GM19239 (cell line): ENCODE results near the gene SLC29A2.

Experiments
- DNase-seq: peaks from one replicate; pipeline ENCODE4 v3.0.0; 2011; ENCODE audit warnings: low spot score; ENCODE audit not compliant: insufficient read length
- FAIRE-seq: peaks from 2 replicates; lab custom pipeline; 2011; peaks lifted over from hg19 to GRCh38; lab: Jason Lieb, UNC

The SLC29A2 gene

DNA sequence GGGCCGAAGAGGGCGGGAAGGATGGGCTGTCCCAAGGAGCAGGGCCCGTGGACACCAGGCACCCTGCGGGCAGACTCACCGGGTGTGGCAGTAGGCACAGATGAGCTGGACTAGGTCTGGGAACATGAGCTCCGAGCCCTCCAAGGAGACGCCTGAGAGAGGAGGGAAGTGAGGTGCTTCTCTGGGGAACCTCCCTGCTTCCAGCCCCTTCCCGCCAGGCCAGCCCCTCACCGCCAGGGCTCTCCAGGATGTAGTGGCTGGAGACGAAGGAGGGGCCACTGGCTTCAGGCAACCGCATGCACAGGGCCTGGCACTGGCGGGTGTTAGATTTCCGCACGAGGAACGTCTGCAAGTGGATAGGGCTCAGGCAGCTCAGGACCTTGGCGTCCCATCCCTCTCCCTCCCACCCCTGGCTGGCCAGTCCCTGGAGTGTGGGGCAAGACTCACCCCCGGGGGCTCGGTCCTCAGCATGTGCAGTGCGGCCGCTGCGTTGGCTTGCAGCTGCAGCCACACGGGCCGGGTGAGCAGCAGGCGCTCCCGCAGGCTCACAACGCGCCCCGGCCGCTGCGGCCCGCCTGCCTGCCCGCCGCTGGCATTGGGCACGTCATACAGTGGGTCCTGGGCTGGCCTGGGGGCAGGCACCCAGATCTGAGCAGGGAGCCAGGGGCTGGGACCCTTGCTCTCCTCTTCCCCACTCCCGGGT is 35.9 kb downstream of the SLC29A2 start:
- DNase-seq = no peak
- no peak for FAIRE-seq

DNA sequence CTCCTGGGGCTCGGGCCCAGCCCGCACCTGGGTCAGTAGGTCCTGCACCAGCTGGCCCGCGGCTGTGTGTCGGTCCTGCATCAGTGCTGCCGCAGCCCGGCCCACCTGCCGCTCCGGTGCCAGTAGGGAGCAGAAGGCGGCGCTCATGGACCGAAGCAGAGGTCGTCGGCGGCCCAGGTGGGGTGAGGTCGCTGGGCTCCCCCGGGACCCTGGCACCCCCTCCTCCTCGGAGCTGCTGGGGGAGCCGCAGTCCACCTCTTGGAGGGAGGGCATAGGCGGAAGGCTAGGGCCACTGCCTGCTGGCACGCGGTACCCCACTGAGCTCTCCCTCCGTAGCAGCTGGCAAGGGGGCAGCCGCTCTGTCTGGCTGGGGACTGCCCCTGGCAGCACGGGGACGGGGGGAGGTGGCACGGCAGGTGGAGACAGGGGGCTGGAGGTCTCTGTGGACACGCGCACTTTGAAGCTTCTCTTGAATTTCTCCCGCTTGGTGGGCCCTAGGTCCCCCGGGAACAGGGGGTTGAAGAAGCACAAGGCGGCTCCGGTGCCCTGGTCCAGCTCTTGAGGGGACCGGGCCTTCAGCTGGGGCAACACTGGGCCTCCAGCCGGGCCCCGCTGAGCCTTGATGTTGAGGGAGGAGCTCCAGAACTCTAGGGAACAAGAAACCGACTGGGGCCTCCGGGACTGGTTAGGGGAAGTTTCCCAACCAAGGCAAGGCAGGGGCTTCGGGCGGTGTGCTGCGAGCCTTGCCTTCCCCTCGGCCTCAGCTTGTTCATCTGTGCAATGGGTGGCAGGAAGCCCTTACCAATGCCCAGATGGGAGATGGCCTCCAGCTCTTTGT is 36.7 kb downstream of the SLC29A2 start:
- DNase-seq (no peak), FAIRE-seq (no peak)

GRCh38 chr11:66333896-66334604 is 37.5 kb downstream of the SLC29A2 start:
- no peak for DNase-seq
- no peak for FAIRE-seq

- DNase-seq (no peak), FAIRE-seq (no peak)
Observed at GRCh38 chr11:66333220-66333877, 38.2 kb downstream of the SLC29A2 start.

- no peak for DNase-seq
- no peak for FAIRE-seq
Observed at GRCh38 chr11:66332371-66333219, 39.0 kb downstream of the SLC29A2 start.

DNA sequence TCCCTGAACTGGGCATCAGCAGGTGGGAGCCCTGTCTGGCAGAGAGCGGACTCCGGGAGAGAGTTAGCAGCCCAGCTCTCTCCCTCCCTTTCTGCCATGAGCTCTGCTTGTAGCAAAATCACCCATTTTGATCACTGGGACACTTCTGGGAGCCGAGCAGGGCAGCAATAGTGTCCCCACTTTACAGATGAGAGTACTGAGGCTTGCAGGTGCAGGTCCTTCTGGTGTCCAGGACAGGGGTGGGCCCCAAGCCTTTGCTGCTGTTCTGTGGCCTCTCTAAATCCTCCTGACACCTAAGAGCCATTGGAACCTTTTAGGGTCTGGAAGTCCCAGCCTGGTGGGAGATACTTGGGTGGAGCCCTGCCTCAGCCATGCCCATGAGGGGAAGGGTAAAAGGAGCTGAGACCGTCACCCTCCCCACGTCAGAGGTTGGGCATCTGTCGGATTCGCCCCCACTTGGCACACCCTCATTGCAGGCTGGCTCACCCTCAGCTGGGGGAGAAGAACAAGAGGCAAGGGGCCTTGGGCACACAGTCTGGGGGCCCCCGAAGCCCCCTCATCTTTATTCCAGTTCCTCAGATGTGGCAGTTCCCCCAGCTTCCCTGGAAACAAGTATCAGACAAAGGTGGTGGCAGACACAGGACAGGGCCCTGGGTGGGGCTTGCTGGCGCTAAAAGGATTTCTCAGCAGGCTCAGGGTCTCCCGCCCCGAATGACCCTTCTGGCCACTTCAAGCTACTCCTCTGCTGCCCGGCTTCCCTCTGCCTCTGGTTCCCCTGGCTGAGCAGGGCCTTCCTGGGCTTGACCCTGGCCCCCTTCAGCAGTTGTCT is 39.8 kb downstream of the SLC29A2 start:
- no peak for DNase-seq
- no peak for FAIRE-seq

DNA sequence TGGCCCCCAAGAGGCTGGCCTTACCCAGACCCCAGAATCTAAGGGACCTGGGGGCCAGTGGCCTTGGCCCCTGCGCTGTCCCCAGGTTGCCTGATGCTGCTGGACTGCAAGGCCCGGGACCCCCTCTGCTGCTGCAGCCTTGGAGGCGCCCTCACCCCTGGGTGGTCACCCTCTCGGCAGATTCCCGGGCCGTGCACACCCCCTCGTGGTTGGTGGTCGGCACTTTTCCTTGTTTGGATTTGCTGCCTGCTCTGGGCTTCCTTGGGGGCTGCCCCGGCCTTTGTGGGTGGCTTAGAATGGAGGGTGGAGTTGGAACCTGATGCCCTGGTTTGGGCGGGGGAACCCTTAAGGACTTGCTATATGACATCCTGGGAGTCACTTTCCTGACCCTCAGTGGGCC is 40.6 kb downstream of the SLC29A2 start:
- DNase-seq (no peak), FAIRE-seq (no peak)

DNA sequence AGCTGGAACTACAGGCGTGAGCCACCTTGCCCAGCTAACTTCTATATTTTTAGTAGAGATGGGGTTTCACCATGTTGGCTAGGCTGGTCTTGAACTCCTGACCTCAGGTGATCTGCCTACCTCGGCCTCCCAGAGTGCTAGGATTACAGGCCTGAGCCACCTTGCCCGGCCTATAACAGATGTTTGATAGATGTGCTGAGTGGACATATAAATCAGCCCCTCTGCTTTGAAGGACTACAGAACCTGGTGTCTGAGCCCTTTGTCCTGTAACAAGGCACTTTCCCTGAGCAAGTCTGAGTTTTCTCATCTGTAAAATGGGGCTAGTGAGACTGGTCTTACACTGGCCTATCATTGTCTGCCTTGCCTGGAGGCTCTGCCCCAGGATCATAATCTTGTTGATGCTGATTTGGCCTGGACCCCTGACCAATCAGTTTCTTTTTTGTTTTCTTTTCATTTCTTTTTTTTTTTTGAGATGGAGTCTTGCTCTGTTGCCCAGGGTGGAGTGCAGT is 42.3 kb downstream of the SLC29A2 start:
- FAIRE-seq = no peak

GRCh38 chr11:66328302-66329144 is 43.0 kb downstream of the SLC29A2 start:
- FAIRE-seq = peak; percentile 94

More for the DNA sequence above, 42.3 kb downstream of the SLC29A2 start:
- no peak for DNase-seq

GRCh38 chr11:66328031-66328301 is 43.6 kb downstream of the SLC29A2 start:
- no peak for DNase-seq
- no peak for FAIRE-seq

More at GRCh38 chr11:66328302-66329144, 43.0 kb downstream of the SLC29A2 start:
- peak; percentile 92 for DNase-seq

- DNase-seq (no peak), FAIRE-seq (no peak)
Observed at GRCh38 chr11:66327171-66328030, 44.2 kb downstream of the SLC29A2 start.

GRCh38 chr11:66326261-66327111 is 45.1 kb downstream of the SLC29A2 start:
- FAIRE-seq = no peak
- DNase-seq = no peak

GRCh38 chr11:66325263-66325671 is 46.3 kb downstream of the SLC29A2 start:
- no peak for FAIRE-seq
- no peak for DNase-seq

GRCh38 chr11:66324664-66325063 is 46.9 kb downstream of the SLC29A2 start:
- DNase-seq (no peak), FAIRE-seq (no peak)

GRCh38 chr11:66323684-66324083 is 47.9 kb downstream of the SLC29A2 start:
- FAIRE-seq (no peak), DNase-seq (no peak)
